Endodermal cell (in vitro differentiated cells): ENCODE results near the gene MYL1. TPM values are rescaled to one million over a fixed set of nuclear protein-coding genes. Genes with fewer than 3 reads are reported as not detected.

Experiments used
- DNase-seq: peaks from one replicate; pipeline ENCODE4 v3.0.0-alpha.2; 2017
- H3K27ac ChIP-seq: 2 replicates; pipeline ENCODE4 v1.5.1; 2013; ENCODE audit warnings: mild to moderate bottlenecking, low read depth, low read length, moderate library complexity
- H3K27me3 ChIP-seq: 2 replicates; pipeline ENCODE4 v1.6.1; 2013; ENCODE audit warnings: mild to moderate bottlenecking, low read length, moderate library complexity; ENCODE audit not compliant: insufficient read depth, control insufficient read depth, poor library complexity, severe bottlenecking
- H3K36me3 ChIP-seq: 2 replicates; pipeline ENCODE4 v1.7.0; 2013; ENCODE audit warnings: mild to moderate bottlenecking, low read length, moderate library complexity; ENCODE audit not compliant: control insufficient read depth, insufficient read depth
- H3K4me1 ChIP-seq: one replicate; pipeline ENCODE4 v1.7.0; 2013; ENCODE audit warnings: low read length; ENCODE audit not compliant: control insufficient read depth, insufficient read depth
- H3K4me3 ChIP-seq: 2 replicates; pipeline ENCODE4 v1.5.1; 2013; ENCODE audit warnings: mild to moderate bottlenecking, low read length, moderate library complexity
- H3K9ac ChIP-seq: 2 replicates; pipeline ENCODE4 v1.6.1; 2013; ENCODE audit warnings: mild to moderate bottlenecking, low read length, moderate library complexity; ENCODE audit not compliant: poor library complexity, severe bottlenecking; ENCODE audit errors: extremely low read depth
- H3K9me3 ChIP-seq: 2 replicates; pipeline ENCODE4 v1.6.1; 2013; ENCODE audit warnings: mild to moderate bottlenecking, low read length, moderate library complexity; ENCODE audit not compliant: control insufficient read depth
- H3K27ac Mint-ChIP-seq: 2 replicates; pipeline ENCODE4 v1.8.0; 2020; ENCODE audit warnings: mixed read lengths
- H3K27me3 Mint-ChIP-seq: 2 replicates; pipeline ENCODE4 v1.8.0; 2021; ENCODE audit warnings: mild to moderate bottlenecking, mixed read lengths; ENCODE audit not compliant: insufficient read depth
- H3K36me3 Mint-ChIP-seq: 2 replicates; pipeline ENCODE4 v1.8.0; 2020; ENCODE audit warnings: low read depth, mixed read lengths
- H3K4me1 Mint-ChIP-seq: 2 replicates; pipeline ENCODE4 v1.8.0; 2020; ENCODE audit warnings: mixed read lengths
- H3K4me3 Mint-ChIP-seq: 2 replicates; pipeline ENCODE4 v1.8.0; 2020; ENCODE audit warnings: mild to moderate bottlenecking, moderate library complexity, mixed read lengths
- H3K9me3 Mint-ChIP-seq: 2 replicates; pipeline ENCODE4 v1.8.0; 2020; ENCODE audit warnings: mild to moderate bottlenecking, mixed read lengths
- WGBS, 2 experiments: methylation state at CpG; one replicate each; pipeline versions ENCODE4 v1.1.5 to v1.1.7; 2013; ENCODE audit warnings: missing lambda C conversion rate in 2 of 2, mixed read lengths in 1 of 2; ENCODE audit not compliant: insufficient coverage in 1 of 2, insufficient read length in 1 of 2; 5-methylcytosine and 5-hydroxymethylcytosine counted together
- total RNA-seq, 2 donors: library from RNA; stranded (reverse); fragmentation: NEBNext Ultra II Directional in 1 of 2; extraction: Animal tissue kit (Norgen Biotek cat#: 25700) in 1 of 2; gene quantifications; 2 replicates in 1 of 2; 3 replicates in 1 of 2; pipeline ENCODE4 v1.2.1, GENCODE V29; 2021
- TF ChIP-seq, protein P1 (sequence below): fragments of 200-600 bp; sonication (generic); conservative IDR thresholded peaks from 2 replicates; pipeline ENCODE4 v1.5.0; 2021; ENCODE audit warnings: antibody characterized with exemption, mild to moderate bottlenecking

The MYL1 gene
- total RNA-seq, 2 donors from 2014 or later = not detected

DNA sequence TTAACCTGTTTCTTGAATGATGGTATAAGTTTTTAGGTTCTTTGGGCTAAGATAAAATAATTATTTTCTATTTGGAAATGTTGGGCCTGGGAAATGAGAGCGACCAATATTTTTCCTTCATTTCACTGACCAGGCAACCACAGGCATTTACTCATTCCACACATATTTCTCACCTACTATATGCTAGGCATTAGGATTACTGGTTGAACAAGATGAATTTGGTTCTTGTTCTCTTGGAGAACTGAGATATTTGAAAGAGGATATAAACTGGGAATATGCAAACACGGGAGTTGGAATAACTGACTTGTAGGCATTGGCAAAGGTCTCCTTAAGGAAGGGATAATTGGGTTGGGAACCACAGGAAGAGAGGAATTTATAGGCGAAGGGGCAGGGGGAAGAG is 3.9 kb upstream of the MYL1 start:
- H3K27ac Mint-ChIP-seq = no peak overlapping the region
- no peaks in the 10 kb centered on the region for H3K27me3 Mint-ChIP-seq
- TF ChIP-seq, protein P1, sequence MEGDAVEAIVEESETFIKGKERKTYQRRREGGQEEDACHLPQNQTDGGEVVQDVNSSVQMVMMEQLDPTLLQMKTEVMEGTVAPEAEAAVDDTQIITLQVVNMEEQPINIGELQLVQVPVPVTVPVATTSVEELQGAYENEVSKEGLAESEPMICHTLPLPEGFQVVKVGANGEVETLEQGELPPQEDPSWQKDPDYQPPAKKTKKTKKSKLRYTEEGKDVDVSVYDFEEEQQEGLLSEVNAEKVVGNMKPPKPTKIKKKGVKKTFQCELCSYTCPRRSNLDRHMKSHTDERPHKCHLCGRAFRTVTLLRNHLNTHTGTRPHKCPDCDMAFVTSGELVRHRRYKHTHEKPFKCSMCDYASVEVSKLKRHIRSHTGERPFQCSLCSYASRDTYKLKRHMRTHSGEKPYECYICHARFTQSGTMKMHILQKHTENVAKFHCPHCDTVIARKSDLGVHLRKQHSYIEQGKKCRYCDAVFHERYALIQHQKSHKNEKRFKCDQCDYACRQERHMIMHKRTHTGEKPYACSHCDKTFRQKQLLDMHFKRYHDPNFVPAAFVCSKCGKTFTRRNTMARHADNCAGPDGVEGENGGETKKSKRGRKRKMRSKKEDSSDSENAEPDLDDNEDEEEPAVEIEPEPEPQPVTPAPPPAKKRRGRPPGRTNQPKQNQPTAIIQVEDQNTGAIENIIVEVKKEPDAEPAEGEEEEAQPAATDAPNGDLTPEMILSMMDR = no peak
- no peak overlapping the region for H3K4me3 Mint-ChIP-seq
- H3K9me3 ChIP-seq = no peaks in the 10 kb centered on the region
- no peaks in the 10 kb centered on the region for H3K4me1 Mint-ChIP-seq
- no peak overlapping the region for H3K27ac ChIP-seq
- no peaks in the 10 kb centered on the region for H3K36me3 Mint-ChIP-seq
- no peaks in the 10 kb centered on the region for H3K9me3 Mint-ChIP-seq
- H3K36me3 ChIP-seq = no peaks in the 10 kb centered on the region
- no peak for DNase-seq
- no peaks in the 10 kb centered on the region for H3K27me3 ChIP-seq
- no peak overlapping the region for H3K4me3 ChIP-seq
- H3K4me1 ChIP-seq = no peaks in the 10 kb centered on the region
- 90 to 100% methylated on average over 1 to 3 of the region's 3 CpGs for WGBS, 2 experiments
- H3K9ac ChIP-seq = no peak overlapping the region

DNA sequence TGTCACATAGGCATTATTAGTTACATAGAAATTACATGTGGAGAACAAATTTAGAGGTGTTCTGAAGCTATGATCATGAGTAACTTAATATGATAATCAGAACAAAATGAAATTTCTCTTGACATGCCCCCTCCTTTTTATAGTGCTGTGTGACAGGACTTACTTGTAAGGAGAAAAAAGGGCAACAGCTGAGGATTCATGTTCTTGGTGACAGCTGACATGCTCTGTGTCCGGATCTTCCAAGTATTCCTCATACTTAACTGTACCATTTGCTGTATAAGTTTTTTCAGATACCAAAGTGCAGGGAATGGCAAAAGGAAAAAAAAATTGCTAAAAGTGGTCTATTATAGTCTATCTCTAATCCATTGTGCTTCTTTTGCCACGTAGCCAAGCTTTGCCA is 3.5 kb upstream of the MYL1 start:
- H3K27ac ChIP-seq = no peak overlapping the region
- 88% methylated on average over 2 of the region's 2 CpGs; no CpG with 5 or more reads in 1 of the 2 experiments for WGBS, 2 experiments
- Mint-ChIP-seq H3K27me3 (no peaks in the 10 kb centered on the region), H3K4me3 (no peak overlapping the region), H3K36me3 (no peaks in the 10 kb centered on the region), H3K9me3 (no peaks in the 10 kb centered on the region), H3K4me1 (no peaks in the 10 kb centered on the region), H3K27ac (no peak overlapping the region)
- TF ChIP-seq, protein P1 = no peak
- H3K27me3 ChIP-seq = no peaks in the 10 kb centered on the region
- no peak overlapping the region for H3K9ac ChIP-seq
- H3K36me3 ChIP-seq = no peaks in the 10 kb centered on the region
- no peak overlapping the region for H3K4me3 ChIP-seq
- H3K4me1 ChIP-seq = no peaks in the 10 kb centered on the region
- no peak for DNase-seq
- no peaks in the 10 kb centered on the region for H3K9me3 ChIP-seq

DNA sequence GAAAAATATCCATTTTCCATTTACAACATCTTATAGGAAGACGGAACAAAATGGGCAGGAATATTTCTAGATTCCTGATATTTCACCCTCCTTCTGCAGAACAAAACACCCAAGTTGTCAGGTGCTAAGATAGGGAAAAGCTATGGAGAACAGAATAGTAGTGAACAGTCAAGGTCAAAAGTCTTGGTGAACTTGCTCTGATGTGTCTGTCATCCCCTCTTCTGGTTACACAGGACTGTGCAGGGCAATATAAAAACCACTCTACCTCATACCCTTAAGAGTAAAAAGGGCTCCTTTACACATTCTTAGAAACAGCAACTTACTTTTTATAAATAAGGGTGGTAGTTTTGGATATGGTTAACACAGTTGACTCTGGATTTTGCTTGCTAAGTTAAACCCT is 4.4 kb downstream of the MYL1 start:
- Mint-ChIP-seq H3K36me3 (no peaks in the 10 kb centered on the region), H3K27me3 (no peaks in the 10 kb centered on the region), H3K9me3 (no peaks in the 10 kb centered on the region), H3K4me1 (no peaks in the 10 kb centered on the region), H3K27ac (no peak overlapping the region), H3K4me3 (no peak overlapping the region)
- Histone ChIP-seq H3K27me3 (no peaks in the 10 kb centered on the region), H3K4me1 (no peaks in the 10 kb centered on the region), H3K4me3 (no peak overlapping the region), H3K9me3 (no peaks in the 10 kb centered on the region), H3K36me3 (no peaks in the 10 kb centered on the region), H3K27ac (no peak overlapping the region), H3K9ac (no peak overlapping the region)
- WGBS, 2 experiments = 0% methylated on average over 1 of the region's 1 CpG; no CpG with 5 or more reads in 1 of the 2 experiments
- no peak for DNase-seq
- TF ChIP-seq, protein P1 = no peak
